GM12864 (cell line): ENCODE data around the gene PRRG4.

Experiments
- DNase-seq: peaks from one replicate; pipeline ENCODE4 v3.0.0-alpha.2; 2011; ENCODE audit warnings: low read depth
- H3K4me3 ChIP-seq: 2 replicates; pipeline ENCODE4 v1.5.1; 2011; ENCODE audit warnings: mild to moderate bottlenecking, low read depth, low read length, control low read depth
- TF ChIP-seq, protein P1 (sequence below): IDR thresholded peaks from 2 replicates; pipeline ENCODE4 v1.5.1; 2011; ENCODE audit warnings: low read depth, mild to moderate bottlenecking, moderate library complexity, low read length, control low read depth, inconsistent platforms; ENCODE audit errors: missing control alignments

Gene PRRG4

DNA sequence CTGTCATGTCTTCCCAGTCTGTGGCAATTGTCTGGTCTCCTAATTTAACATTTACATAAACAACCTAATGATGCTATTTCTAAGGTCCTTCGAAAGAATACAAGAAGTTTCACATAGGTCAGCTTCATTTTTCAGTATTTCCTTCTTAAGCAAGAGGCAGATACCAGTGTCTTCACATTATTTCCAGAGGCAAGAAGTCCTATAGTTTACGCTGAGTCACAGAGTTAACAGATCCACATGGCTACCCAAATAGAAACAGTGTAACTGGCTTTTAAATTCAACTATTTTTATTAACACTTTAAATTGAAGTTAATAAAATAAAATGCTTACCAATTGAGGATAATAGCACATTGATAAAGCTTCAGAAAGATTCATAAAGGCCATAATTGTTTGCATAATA lies 10.9 kb downstream of the PRRG4 start:
- no peak overlapping the region for H3K4me3 ChIP-seq
- TF ChIP-seq, protein P1, sequence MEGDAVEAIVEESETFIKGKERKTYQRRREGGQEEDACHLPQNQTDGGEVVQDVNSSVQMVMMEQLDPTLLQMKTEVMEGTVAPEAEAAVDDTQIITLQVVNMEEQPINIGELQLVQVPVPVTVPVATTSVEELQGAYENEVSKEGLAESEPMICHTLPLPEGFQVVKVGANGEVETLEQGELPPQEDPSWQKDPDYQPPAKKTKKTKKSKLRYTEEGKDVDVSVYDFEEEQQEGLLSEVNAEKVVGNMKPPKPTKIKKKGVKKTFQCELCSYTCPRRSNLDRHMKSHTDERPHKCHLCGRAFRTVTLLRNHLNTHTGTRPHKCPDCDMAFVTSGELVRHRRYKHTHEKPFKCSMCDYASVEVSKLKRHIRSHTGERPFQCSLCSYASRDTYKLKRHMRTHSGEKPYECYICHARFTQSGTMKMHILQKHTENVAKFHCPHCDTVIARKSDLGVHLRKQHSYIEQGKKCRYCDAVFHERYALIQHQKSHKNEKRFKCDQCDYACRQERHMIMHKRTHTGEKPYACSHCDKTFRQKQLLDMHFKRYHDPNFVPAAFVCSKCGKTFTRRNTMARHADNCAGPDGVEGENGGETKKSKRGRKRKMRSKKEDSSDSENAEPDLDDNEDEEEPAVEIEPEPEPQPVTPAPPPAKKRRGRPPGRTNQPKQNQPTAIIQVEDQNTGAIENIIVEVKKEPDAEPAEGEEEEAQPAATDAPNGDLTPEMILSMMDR, result no peak
- DNase-seq, result no peak

DNA sequence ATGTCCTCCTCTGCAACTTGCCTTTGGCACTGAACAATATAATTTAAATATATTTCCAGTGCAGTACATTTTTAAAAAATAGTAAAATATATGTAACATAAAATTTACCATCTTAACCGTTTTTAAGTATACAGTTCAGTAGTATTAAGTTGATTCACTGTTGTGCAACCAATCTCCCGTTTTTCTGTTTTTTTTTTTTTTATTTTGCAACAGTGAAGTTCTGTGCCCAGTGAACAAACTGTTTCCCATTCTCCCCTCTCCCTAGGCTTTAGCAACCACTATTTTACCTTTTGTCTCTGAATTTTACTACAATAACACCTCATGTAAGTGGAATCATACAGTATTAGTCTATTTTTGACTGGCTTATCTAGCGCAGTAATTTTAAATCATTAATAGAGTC lies 13.8 kb downstream of the PRRG4 start:
- no peak overlapping the region for H3K4me3 ChIP-seq
- no peak for DNase-seq
- TF ChIP-seq, protein P1, result no peak

DNA sequence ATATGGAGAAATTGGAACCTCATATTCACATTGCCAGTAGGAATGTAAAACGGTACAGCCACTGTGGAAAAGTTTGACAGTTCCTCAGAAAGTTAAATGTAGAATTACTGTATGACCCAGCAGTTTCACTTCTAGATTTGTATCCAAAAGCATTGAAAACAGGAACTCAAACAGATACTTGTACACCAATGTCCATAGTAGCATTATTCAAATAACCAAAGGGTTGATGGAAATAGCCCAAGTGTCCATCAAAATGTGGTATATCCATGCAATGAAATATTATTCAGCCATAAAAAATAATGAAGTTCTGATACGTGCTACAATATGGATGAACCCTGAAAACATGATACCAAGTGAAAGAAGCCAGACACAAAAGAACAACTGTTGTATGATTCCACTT lies 17.8 kb downstream of the PRRG4 start:
- no peak for DNase-seq
- H3K4me3 ChIP-seq, result no peak overlapping the region
- TF ChIP-seq, protein P1, result no peak

DNA sequence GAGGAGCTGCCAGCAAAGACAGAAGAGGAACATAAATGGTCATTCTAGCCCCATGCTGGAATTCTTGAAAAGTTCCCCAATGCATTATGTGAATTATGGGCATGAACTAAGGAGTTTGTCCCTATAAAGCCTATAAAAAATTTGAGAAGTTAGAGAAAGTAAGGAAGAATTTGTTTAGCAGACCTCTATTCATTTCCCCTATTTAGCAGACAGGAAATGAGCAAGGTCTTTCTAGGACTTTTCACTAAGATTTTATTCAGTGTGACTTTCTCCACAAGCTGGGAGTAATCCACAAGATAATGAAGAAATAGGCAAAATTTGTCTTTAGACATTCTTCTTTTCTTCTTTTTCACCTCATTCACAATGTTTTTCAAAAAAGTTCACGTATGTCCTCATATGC lies 20.0 kb downstream of the PRRG4 start:
- DNase-seq, result no peak
- no peak overlapping the region for H3K4me3 ChIP-seq
- TF ChIP-seq, protein P1, result no peak

DNA sequence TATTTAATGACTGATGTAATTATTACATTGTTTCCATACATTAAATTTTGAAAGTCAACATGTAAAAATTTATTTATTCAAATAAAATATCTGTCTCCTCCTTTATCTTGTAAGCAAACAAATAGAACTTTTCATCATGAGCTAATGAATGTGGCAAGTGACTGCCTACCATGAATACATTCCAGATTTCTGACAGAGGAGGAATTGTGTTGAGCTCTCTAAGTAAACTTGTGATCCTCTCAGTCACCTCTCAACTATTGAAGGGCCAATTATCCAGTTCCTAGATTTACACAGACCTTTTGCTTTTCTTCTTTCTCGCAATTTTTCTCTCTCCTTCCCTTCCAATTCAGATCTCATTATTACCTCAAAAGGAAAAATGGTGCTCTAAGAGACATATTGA lies 21.5 kb downstream of the PRRG4 start:
- no peak overlapping the region for H3K4me3 ChIP-seq
- DNase-seq, result no peak
- TF ChIP-seq, protein P1, result no peak

DNA sequence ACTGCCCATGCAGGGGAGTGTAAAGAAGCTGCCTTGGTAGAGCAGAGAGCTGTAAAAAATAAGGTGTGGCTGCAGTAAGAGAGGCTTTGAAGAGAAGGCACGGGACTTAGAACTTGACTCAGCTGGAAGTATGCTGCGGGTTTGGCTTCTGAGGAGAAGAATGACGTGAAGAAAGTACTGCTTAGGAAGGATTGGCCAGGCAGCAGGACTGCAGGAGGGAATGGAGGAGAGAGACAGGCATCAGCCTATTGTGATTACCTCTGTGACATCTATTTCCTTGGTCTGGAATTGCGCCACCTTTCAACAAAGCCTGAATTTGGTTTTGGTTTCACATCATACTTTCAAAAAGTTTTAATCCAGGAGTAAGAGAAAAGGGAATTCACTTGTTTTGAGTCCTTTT lies 22.5 kb downstream of the PRRG4 start:
- TF ChIP-seq, protein P1, result no peak
- H3K4me3 ChIP-seq, result no peak overlapping the region
- DNase-seq, result no peak

DNA sequence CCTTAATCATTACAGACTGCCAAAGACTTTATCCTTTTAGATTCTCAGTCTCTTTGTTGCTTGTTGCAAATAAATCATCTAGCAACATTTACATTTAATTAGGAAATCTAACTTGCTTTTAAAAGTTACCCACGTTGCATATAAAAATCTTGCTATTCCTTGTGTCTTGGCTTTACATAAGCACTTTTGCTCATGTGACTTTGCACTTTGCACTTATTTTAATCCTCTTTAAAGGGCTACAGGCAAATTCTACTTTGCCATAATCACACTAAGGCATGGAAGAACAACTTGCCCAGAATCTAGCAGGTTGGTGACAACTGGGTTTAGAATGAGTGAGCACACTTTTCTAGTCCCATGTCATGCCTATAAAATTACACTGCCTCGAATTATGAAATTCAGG lies 25.9 kb downstream of the PRRG4 start:
- no peak for DNase-seq
- H3K4me3 ChIP-seq, result no peak overlapping the region
- TF ChIP-seq, protein P1, result no peak
